Activated CD8-positive, alpha-beta memory T cell treated with anti-CD3 and anti-CD28 coated beads for 36 hours (primary cell): Measurements from ENCODE around the gene MINDY4. TPM values are rescaled to one million over a fixed set of nuclear protein-coding genes. Genes with fewer than 3 reads are reported as not detected.

Experiments
- CTCF ChIA-PET: fragments of 350-600 bp; sonication (Branson Sonifier 250); formaldehyde crosslinking; loops from one replicate; lab custom pipeline; 2021; ENCODE audit warnings: antibody characterized with exemption; lab: Charles Lee
- POLR2A ChIA-PET: fragments of 350-600 bp; sonication (Branson Sonifier 250); formaldehyde crosslinking; loops from one replicate; lab custom pipeline; 2021; ENCODE audit warnings: antibody characterized with exemption; lab: Charles Lee
- total RNA-seq, 2 experiments: library from RNA; stranded (reverse); gene quantifications; one replicate each; pipeline ENCODE4 v1.2.3, GENCODE V29; 2021

Gene MINDY4
- total RNA-seq, 2 experiments from 2014 or later, result 2.6 to 3.2 TPM

DNA sequence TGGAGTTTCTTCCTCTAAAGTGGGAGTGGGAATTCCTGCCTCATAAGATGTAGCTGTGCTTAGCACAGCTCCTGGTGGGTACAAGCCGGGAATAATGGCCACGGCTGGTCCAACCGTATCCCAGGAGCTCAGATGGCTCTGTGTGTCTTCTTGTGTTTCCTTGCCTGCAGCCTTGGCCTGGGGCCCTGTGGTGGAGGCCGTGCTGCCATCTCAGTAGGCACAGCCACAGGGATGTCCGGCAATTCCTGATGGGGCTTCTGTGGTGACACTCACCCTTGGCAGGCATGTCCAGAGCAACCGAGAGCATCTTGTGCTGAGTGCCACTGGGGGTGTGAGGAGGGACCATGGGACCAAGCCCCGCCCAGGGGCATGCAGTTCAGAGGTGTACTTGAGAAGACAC is 90.4 kb downstream of the MINDY4 start:
- ChIA-PET CTCF (no interaction called here), POLR2A (no interaction called here)

DNA sequence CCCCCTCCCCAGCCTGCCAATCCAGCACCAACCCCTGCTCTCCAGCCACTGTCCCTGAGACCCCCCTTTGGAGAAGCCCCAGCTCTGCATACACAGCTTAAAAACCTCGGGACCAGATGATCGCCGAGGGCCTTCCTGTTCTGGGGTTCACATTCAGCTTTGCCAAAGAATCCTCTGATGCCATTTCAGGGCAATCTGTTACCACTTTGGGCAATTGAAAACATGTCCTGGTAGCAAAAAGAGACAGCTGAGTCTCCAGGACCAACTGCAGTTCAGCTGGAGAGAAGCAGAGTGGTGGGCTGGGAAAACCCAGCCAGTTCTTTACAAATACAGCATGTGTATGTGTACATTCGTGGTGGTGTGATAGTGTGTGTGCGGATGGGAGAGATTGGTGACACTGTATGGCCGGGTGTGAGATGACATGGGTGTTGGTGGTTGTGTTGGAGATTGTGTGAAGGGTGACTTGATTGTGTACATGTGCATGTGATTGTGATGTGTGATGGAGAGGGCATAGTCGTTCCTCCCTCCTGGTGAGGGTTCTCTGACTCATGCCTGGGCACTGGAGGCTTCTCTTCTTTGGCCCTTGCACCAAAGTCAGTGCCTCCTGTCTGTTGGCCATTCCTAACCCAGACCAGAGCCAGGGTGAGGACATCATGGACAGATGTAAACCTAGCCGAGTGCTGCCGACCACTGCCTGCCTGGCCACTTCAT is 91.9 kb downstream of the MINDY4 start:
- ChIA-PET CTCF (no interaction called here), POLR2A (no interaction called here)

DNA sequence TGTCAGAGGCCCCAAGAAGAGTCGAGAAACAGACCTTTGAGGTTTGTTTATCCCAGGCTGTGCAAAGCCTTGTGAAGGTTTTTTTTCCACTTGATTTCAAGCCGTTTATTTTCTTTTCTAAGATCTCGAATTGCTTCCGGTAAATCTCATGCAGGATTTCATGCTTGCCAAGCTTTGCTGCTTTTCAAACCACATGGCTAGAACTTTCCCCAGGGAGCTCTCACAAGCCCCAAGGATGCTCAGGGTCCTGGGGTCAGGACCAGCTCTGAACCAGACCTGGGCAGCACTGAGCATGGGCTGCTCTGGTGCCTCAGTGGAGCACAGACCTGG is 92.5 kb downstream of the MINDY4 start:
- POLR2A ChIA-PET, result no interaction called here
- CTCF ChIA-PET, result no interaction called here

DNA sequence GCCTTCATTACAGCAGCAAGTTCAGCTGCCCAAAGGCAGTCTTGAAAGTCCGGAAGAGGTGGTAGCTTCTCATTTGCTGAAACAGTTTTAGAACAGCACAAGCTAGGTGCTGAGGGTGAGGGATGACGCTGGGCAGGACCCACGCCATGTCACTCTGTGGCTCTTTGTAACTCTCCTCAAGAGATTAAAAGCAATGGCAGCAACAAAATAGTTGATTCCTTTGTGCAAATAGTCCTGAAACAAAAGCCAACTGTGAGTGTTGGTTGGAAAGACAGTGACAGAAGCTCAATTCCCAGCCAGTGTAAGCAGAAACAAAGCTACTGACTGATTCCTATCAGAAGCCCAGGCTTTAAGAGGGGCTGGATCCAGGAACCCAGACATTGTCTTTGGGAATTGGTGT is 92.9 kb downstream of the MINDY4 start:
- POLR2A ChIA-PET, result no interaction called here
- CTCF ChIA-PET, result no interaction called here

DNA sequence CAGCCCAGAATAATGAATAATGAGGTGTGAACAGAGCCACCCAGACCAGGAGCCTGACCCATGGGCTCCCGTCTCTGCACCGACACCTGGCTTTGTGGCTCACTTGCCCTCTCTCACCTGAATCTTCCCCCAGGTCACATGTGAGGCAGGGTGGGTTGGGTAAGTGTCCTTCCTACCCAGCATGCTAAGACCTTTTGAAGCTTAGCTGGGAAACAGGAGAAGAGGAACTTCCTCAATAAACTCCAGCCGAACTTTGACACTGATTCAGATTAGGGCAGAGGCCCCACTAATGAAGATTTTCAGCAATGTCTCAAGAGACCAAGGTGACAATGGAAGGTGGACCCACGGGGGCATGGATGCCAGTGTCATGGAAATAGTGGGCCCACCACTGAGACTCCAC is 93.9 kb downstream of the MINDY4 start:
- CTCF ChIA-PET, result no interaction called here

DNA sequence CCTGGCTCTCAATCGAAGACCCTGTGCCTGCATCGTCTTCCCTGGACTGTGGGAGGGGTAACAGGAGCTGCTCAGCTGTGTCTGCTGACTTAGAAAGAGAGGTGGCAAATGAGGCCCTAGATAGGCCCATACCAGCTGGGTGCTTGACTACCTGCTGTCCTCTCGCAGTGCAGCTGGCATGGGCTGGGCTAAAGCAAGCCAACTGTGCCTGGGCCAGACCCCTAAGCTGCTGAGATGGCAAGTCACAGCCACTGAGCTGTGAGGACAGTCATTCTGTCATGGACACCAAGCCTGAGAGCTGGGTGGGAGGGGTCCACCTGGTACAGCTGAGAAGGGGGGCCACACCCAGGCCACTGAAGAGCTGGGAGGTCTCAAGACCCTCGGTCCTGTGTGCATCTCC is 94.6 kb downstream of the MINDY4 start:
- CTCF ChIA-PET, result no interaction called here
- POLR2A ChIA-PET, result no interaction called here

More for the DNA sequence above, 93.9 kb downstream of the MINDY4 start:
- POLR2A ChIA-PET, result no interaction called here

DNA sequence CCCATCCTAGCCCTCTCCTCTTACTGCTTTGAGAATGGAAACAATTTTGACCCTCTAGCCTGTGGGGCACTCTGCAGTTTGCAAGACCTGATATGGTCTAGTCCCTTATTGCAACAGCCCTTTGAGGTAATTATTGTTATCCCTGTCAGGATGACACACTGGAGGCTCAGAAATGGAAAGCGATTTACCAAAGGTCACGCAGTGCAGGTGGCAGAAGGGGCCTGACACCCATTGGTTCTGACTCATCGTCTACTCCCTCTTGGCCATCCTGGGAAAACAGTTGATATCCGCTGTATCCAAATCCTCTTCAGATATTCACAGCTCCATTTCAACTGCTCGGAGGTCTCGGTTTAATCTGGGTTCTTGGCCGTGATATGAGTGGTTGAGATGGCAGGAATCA is 95.7 kb downstream of the MINDY4 start:
- POLR2A ChIA-PET, result no interaction called here
- CTCF ChIA-PET, result no interaction called here

DNA sequence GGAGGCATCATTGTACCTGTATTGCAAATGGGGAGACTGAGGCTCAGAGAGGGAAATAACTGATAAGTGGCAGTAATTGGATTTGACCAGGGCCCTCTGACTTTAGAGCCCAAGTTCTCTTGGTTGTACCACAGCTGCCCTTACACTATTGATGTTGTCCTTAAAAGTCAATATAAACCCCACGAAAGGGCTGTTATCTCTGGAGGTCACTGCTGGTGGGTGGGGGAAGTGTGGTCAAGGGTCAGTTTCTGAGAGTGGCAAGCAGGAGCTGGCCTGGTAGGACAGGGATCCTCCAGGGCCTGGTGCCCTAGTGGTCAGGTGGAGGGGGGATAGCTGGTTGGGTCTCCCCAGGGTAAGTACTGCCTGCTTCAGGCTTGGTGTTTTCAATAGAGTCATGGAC is 96.3 kb downstream of the MINDY4 start:
- POLR2A ChIA-PET, result no interaction called here
- CTCF ChIA-PET, result interaction anchor here (1.1 kb wide), 1 partner anchor 14 kb away, joined by 3 read pairs; no protein-coding TSS in a partner anchor

DNA sequence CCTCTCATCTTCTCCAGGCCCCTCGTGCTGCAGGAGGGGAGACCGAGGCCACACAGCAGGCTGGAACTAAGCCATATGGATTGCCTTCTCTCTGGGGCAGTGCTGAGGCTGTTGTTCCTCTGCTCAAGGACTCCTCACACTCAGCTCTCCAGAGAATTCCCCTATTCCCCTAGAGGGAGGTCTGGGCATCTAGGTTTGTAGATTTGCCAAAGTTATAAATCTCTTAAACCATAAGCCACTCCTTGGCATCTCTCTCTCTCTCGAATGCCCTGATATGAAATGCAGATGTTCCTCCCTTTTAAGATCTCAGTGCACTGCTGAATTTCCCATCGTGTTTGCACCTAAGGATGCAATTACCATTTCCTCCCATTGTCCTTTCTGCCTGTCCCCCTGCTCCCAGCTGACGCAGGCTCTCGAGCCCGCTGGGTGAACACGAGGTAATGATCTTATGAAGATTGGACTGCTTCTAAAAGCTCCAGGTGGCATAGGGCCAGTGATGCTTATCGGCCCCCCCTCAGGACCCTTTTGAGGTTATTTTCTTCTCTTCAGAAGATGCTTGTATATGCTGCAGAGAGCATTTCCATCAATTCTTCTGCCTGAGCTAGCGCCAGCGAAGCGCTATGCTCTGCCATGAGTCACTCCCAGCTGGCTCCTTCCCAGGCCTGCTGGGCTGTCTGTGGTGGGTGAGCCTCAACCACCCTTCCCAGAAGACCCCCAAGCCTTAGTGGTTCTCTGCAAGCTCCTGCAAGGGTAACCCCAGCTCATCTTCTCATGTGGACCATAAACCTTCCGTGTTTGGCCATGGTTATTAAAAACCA is 98.8 kb downstream of the MINDY4 start:
- ChIA-PET CTCF (no interaction called here), POLR2A (no interaction called here)

DNA sequence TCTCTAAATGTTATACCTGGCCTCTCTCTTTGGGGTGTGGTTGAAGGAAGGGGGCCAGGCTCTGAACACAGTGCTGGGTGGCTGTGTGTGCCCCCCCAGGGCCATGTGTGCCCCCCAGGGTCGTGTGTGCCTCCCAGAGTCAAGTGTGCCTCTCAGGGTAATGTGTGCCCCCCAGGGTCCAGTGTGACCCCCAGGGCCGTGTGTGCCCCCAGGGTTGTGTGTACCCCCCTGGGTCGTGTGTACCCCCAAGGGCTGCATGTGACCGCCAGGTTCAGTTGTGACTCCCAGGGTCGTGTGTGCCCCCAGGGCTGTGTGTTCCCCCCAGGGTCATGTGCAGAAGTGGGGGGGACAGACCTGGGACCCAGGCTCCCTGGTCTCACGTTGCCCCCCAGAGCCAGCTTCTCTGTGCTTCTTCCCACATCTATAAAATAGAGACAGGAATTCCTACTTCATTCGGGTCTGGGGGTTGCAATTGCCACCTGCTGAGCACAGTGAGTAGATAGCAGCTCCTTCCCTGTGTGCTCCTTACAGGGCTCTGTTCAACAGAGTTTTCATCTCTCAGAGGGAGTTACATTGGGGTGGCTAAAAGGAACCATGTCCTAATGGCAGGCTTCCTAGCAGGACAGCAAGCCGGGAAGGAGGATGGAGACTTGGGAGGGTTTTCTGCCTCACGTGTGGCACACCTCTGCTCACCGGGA is 99.8 kb downstream of the MINDY4 start:
- POLR2A ChIA-PET, result no interaction called here
- CTCF ChIA-PET, result interaction anchor here (1.1 kb wide), 1 partner anchor 265 kb away, joined by 3 read pairs; no protein-coding TSS in a partner anchor

DNA sequence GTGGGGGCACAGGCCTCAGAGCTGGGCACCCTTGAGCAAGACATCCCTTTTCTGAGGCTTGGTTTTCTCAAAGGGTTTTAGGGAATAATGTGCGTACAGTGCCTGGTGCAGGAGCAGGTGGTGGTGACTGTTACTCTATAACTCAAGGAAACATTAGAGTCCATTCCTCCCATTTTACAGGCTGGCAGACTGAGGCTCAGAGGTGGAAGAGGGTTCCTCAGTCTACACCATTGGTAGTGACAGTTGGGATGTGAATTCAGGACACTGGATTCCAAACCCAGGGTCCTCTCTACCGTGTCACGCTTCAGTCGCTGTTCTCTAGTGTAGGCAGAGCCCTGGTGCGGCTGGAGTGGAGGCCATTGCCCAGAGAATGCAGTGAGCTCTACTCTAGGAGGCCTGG is 100.4 kb downstream of the MINDY4 start:
- CTCF ChIA-PET, result interaction anchor here (1.1 kb wide), 1 partner anchor 265 kb away, joined by 3 read pairs; no protein-coding TSS in a partner anchor
- POLR2A ChIA-PET, result no interaction called here

DNA sequence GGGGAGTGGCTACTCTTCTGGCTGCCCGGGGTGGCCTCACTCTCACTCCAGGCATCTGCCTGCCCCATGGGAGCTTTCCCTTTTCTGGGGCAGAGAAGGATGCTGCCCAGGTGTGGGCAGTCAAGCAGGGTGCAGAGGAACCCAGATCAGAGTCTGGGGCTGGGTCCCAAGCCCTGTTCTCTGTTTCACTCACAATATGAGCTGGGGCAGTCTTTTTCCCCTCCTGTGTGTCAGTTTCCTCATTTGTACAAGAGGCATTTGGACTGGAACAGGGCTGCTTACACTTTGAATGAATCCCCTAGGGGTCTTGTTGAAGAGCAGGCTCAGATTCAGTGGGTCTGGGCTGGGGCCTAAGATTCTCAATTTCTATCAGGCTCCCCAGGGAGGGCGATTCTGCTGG is 102.0 kb downstream of the MINDY4 start:
- POLR2A ChIA-PET, result no interaction called here
- CTCF ChIA-PET, result no interaction called here

DNA sequence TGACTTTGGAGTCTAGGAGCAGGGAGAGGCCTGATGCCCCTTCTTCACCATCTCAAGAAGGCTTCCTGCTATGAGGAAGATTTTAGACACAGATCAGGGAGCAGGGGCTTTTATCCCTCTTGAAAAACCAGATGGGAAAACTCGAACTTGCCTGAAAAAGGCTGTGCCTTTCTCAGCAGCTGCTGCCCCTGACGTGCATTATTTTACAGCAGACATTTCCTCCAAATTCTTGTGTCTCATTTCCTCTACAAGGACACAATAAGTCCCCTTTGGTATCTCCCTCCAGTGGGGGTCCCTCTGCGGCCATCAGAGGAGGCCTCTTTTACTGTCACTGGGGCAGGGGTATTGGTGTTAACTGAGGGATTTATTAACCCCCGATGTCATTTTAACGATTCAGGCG is 102.4 kb downstream of the MINDY4 start:
- ChIA-PET CTCF (no interaction called here), POLR2A (no interaction called here)

DNA sequence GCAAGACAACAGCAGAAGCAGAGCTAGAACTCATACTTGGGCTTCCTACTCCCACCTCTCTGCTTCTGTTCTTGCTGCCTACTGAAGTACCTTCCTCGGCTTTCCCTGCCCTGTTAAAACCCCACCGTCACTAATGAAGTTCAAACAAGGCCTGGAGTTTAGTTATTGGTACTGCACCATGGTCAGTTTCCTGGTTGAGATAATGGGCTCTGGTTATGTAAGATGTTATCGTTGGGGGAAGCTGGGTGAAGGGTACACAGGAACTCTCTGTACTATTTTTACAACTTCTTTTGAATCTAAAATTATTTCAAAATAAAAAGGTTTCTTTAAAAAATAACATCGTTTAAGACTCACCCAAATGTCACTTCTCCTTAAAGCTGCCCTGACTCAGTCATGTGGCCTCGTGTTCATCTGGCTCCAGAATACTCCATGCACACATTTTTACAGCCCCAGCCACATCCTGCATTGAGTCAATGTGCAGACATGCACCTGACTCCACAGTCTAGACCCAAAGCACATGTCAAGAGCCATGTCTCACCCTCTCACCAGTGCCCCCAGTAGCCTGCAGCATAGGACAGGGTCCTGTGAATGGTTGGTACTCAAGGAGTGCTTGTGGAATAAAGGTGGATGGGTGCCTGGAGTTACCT is 103.6 kb downstream of the MINDY4 start:
- POLR2A ChIA-PET, result no interaction called here
- CTCF ChIA-PET, result no interaction called here

DNA sequence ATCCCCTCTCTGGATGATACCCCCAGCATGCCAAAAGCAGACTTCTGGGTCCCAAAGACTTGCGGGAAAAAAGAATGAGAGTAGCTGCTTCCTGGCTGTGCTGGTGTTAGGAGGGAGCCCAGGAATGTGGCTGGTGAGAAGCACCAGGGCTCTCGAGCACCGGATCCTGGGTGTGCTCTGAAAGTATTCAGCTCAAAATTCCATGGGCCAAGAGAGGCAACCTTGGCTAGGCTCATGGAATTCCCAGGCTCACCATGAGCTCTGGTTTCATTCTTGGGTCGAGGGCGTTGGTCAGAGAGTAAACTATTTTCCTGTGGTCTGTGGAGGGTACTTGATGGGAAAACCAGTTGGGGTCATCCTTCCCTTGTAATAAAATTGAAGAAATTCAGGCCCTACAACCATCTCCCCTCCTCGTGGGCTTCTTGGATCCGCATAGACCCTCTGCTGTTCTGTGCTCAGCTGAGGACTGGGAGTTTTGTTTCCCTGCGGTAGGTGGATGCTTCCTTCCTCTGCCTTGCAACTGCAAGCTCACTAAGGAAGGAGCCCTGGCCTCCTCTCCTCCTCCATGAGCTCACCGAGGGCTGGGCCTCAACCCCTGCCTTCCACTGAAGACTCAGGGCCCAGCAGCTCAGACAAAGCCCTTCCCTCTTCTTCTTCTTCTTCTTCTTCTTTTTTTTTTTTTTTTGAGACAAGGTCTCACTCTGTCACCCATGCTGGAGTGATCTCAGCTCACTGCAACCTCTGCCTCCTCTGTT is 106.0 kb downstream of the MINDY4 start:
- POLR2A ChIA-PET, result no interaction called here
- CTCF ChIA-PET, result no interaction called here

DNA sequence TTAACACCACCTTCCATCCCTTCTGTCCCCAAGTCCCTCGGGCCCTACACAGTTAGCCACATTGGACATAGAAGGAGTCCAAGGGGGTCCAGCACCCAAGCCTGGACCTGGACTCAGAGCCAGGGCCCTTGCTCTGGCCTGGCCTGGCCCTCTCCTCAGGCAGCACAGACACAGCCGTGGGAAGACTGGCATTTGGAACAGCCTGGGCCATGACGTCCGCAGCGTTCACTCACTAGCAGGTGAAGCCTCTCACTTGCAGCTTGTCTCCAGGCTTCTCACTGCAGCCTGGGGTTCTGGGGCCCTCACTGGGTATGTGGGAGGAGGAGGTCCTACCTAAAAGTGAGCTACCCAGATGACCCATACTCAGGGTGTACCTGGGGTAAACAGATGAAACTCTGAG is 106.8 kb downstream of the MINDY4 start:
- ChIA-PET POLR2A (no interaction called here), CTCF (no interaction called here)

DNA sequence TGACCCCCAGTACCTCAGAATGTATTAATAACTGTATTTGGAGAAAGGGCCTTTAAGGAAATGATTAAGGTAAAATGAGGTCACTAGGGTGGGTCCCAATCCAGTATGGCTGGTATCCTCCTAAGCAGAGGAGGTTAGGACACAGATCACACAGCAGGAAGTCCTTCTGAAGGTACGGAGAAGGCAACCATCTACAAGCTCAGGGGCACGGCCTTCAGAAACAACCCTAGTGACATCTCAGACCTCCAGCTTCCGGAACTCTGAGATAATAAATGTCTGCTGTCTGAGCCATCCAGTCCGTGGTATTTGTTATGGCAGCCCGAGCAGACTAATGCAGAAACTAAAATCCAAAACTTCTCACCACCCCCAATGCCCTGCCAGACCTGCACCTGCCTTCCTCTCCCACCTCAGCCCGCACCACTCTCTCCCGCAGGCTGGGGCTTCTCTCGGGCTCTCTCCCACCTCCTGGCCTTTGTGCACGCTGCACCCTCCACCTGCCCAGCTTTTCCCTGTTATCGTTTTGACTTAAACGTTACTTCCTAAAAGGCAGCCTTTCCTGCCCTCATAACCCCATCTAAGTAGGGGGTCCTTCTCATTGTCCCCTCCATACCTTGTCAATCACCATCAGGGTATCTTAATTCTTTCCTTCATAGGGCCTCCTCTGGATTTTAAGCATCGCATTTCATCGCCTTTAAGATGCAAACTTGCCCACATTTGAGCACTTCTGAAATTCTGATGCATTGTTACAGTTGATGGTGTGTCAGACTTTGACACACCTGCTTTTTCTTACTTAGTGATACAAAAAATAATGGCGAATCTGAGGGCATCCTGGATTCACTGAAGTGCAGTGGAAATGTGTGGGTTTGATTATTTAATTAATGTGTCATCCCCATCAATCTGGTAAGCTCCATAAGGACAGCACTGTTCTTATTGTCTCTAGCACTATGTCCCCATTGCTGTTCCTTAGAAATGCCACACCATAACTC is 108.2 kb downstream of the MINDY4 start:
- POLR2A ChIA-PET, result no interaction called here

DNA sequence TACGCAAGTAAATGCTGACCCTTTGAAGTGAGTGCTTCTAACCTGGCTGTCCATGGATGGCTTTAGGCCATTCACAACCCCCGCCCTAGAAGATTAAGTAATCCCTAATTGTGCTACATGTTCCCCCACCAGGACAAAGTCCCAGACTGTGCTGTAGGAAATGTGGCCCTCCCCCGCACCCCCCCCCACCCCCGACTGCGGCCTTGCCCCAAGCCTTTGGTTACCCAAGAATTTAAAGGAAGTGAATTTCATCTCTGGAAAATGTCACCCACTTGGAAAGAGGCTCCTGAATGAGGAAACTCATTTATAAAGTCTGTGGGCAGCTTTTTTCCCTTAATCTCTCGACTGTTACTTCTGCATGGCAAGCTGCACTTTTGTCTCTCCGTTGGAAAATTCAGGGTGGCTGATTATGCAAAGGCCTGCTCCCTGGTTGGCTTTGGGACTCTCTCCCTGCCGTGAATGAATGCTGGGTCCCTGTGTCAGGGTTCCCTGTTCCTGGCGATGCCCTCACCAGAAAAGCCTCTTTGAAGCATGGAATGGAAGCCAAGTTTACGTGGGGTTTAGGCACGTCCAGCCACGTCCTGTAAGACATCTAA is 109.0 kb downstream of the MINDY4 start:
- CTCF ChIA-PET, result no interaction called here
- POLR2A ChIA-PET, result no interaction called here

More for the DNA sequence above, 108.2 kb downstream of the MINDY4 start:
- CTCF ChIA-PET, result no interaction called here
